LNCaP clone FGC (cell line): ENCODE data around the gene PIP4K2B.

Source experiments
- DNase-seq: peaks from one replicate; pipeline ENCODE4 v3.0.0-alpha.2; 2011; ENCODE audit warnings: low read depth
- H3K4me3 ChIP-seq: 2 replicates; pipeline ENCODE4 v1.5.1; 2011; ENCODE audit warnings: mild to moderate bottlenecking, low read depth, low read length, control low read depth
- TF ChIP-seq, protein P1 (sequence below): IDR thresholded peaks from 2 replicates; pipeline ENCODE4 v1.5.1; 2012; ENCODE audit warnings: mild to moderate bottlenecking; ENCODE audit not compliant: control insufficient read depth, insufficient read depth; ENCODE audit errors: extremely low read depth

PIP4K2B gene

GRCh38 chr17:38719943-38720641, 79.3 kb downstream of the PIP4K2B start:
- DNase-seq = no peak
- H3K4me3 ChIP-seq = no peak overlapping the region
- TF ChIP-seq, protein P1, sequence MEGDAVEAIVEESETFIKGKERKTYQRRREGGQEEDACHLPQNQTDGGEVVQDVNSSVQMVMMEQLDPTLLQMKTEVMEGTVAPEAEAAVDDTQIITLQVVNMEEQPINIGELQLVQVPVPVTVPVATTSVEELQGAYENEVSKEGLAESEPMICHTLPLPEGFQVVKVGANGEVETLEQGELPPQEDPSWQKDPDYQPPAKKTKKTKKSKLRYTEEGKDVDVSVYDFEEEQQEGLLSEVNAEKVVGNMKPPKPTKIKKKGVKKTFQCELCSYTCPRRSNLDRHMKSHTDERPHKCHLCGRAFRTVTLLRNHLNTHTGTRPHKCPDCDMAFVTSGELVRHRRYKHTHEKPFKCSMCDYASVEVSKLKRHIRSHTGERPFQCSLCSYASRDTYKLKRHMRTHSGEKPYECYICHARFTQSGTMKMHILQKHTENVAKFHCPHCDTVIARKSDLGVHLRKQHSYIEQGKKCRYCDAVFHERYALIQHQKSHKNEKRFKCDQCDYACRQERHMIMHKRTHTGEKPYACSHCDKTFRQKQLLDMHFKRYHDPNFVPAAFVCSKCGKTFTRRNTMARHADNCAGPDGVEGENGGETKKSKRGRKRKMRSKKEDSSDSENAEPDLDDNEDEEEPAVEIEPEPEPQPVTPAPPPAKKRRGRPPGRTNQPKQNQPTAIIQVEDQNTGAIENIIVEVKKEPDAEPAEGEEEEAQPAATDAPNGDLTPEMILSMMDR = no peak

- no peak overlapping the region for H3K4me3 ChIP-seq
- TF ChIP-seq, protein P1 = no peak
- DNase-seq = no peak
Measured at GRCh38 chr17:38719289-38719942, 79.9 kb downstream of the PIP4K2B start.

GRCh38 chr17:38717139-38717745, 82.1 kb downstream of the PIP4K2B start:
- DNase-seq = no peak
- no peak overlapping the region for H3K4me3 ChIP-seq
- TF ChIP-seq, protein P1 = no peak

GRCh38 chr17:38716368-38717005, 82.9 kb downstream of the PIP4K2B start:
- TF ChIP-seq, protein P1 = no peak
- H3K4me3 ChIP-seq = no peak overlapping the region
- DNase-seq = no peak
